Panc1 (cell line): ENCODE measurements around the gene GNAO1. TPM values are rescaled to one million over a fixed set of nuclear protein-coding genes. Genes with fewer than 3 reads are reported as not detected.
A peak's percentile ranks its signal among the peaks of the same experiment; 100 is the strongest.

ENCODE experiments used
- ATAC-seq: fragments of 200-7000 bp; cut with Tn5 transposase; 2 replicates; pipeline ENCODE4 v1.9.1; 2020; ENCODE audit warnings: mild to moderate bottlenecking, moderate library complexity
- BruUV-seq: library from RNA; stranded (reverse); fragments of 400-500 nt; replicated peaks from 2 replicates; lab custom pipeline; 2021; lab: Mats Ljungman, UMichigan
- CTCF ChIA-PET: fragments of 300-600 bp; sonication (Branson Sonifier 250); formaldehyde crosslinking; loops from one replicate; lab custom pipeline; 2022; ENCODE audit warnings: antibody characterized with exemption; lab: Charles Lee
- POLR2A ChIA-PET: fragments of 300-600 bp; sonication (Branson Sonifier 250); formaldehyde crosslinking; loops from one replicate; lab custom pipeline; 2022; ENCODE audit warnings: antibody characterized with exemption; lab: Charles Lee
- DNase-seq: peaks from one replicate; pipeline ENCODE4 v3.0.0-alpha.2; 2010; ENCODE audit warnings: low read depth, low spot score
- H3K27ac ChIP-seq: 2 replicates; pipeline ENCODE4 v1.5.1; 2011; ENCODE audit warnings: mild to moderate bottlenecking, low read length, inconsistent platforms
- H3K27me3 ChIP-seq: fragments of 200-500 bp; sonication (Bioruptor generic); 2 replicates; pipeline ENCODE4 v1.6.0; 2014; ENCODE audit warnings: low read length, inconsistent platforms; ENCODE audit not compliant: control insufficient read depth, insufficient read depth
- H3K36me3 ChIP-seq: fragments of 200-500 bp; sonication (Bioruptor generic); 2 replicates; pipeline ENCODE4 v1.5.1; 2014; ENCODE audit warnings: inconsistent platforms, mild to moderate bottlenecking, low read length, moderate library complexity; ENCODE audit not compliant: control insufficient read depth, insufficient read depth
- H3K4me1 ChIP-seq: 2 replicates; pipeline ENCODE4 v1.5.1; 2011; ENCODE audit warnings: inconsistent platforms, mild to moderate bottlenecking, low read length, moderate library complexity; ENCODE audit not compliant: control insufficient read depth, insufficient read depth
- H3K4me3 ChIP-seq, 2 experiments: 2 replicates each; pipeline ENCODE4 v1.5.1; 2011 to 2012; ENCODE audit warnings: low read depth in 2 of 2, low read length in 2 of 2, mild to moderate bottlenecking in 2 of 2, inconsistent platforms in 1 of 2, moderate library complexity in 1 of 2
- H3K9me3 ChIP-seq: fragments of 200-500 bp; sonication (Bioruptor generic); 2 replicates; pipeline ENCODE4 v1.5.1; 2014; ENCODE audit warnings: low read depth, mild to moderate bottlenecking, inconsistent platforms, low read length, moderate library complexity; ENCODE audit not compliant: control insufficient read depth, insufficient read depth
- CTCF ChIP-seq: fragments of 450-650 bp; IDR thresholded peaks from 2 replicates; pipeline ENCODE4 v1.5.1; 2017; ENCODE audit warnings: mild to moderate bottlenecking
- POLR2AphosphoS5 ChIP-seq: IDR thresholded peaks from 2 replicates; pipeline ENCODE4 v1.6.1; 2012; ENCODE audit warnings: mild to moderate bottlenecking, low read depth, low read length, moderate library complexity
- REST ChIP-seq, 2 experiments: IDR thresholded peaks; 2 replicates each; pipeline ENCODE4 v1.6.1; 2011 to 2012; ENCODE audit warnings: low read depth in 2 of 2, control low read depth in 1 of 2, low read length in 1 of 2, mild to moderate bottlenecking in 1 of 2, moderate library complexity in 1 of 2; ENCODE audit not compliant: insufficient read depth in 1 of 2
- SIN3A ChIP-seq: IDR thresholded peaks from 2 replicates; pipeline ENCODE4 v1.6.1; 2012; ENCODE audit warnings: low read depth, mild to moderate bottlenecking, low read length, moderate library complexity, borderline replicate concordance; ENCODE audit not compliant: insufficient read depth
- TCF7L2 ChIP-seq: IDR thresholded peaks from 2 replicates; pipeline ENCODE4 v1.6.1; 2011; ENCODE audit warnings: mild to moderate bottlenecking, low read depth, low read length, inconsistent platforms
- in situ Hi-C: cut with HindIII; loops from 2 replicates; pipeline ENCODE4 v1.10.0; 2016; ENCODE audit warnings: low sequenced_read_pairs, low pct_unique_long_range_greater_than_20kb
- intact Hi-C: fragments of 100-400 bp; cut with micrococcal nuclease; formaldehyde crosslinking; loops from one replicate; pipeline ENCODE4 v1.10.0; 2022; ENCODE audit not compliant: unreplicated experiment
- total RNA-seq: library from RNA; stranded (reverse); gene quantifications from one replicate; pipeline ENCODE4 v1.2.1, GENCODE V29; 2021; ENCODE audit not compliant: unreplicated experiment

The GNAO1 gene
- total RNA-seq, 1 experiment from 2014 or later, result 33.4 TPM

GRCh38 chr16:56198006-56198754 is 6.9 kb downstream of the GNAO1 start:
- Histone ChIP-seq H3K27ac (peak overlapping the region; percentile 48; the same call in 1 of the 2 replicates), H3K4me3 (no peak overlapping the region), H3K9me3 (no peaks in the 10 kb centered on the region), H3K36me3 (no peaks in the 10 kb centered on the region), H3K27me3 (no peaks in the 10 kb centered on the region), H3K4me1 (peaks cover 7% of the 10 kb centered on the region; the same call in 1 of the 2 replicates)
- DNase-seq (no peak), ATAC-seq (no peak)
- TF ChIP-seq REST (IDR thresholded peaks at IDR 0.05; ENCODE audit: insufficient read depth in 1 of 2, low read depth in 2 of 2, low read length in 1 of 2) (no peak), SIN3A (no peak), POLR2AphosphoS5 (no peak), CTCF (no peak), TCF7L2 (no peak)
- in situ Hi-C loops (no loop called here), intact Hi-C loops (no loop called here)
- BruUV-seq, result no TSS peak
- CTCF ChIA-PET, result no interaction called here
- POLR2A ChIA-PET, result no interaction called here

- ChIA-PET CTCF (no interaction called here), POLR2A (no interaction called here)
- intact Hi-C loops (no loop called here), in situ Hi-C loops (no loop called here)
- Histone ChIP-seq H3K4me1 (peaks cover 7% of the 10 kb centered on the region; the same call in 1 of the 2 replicates), H3K36me3 (no peaks in the 10 kb centered on the region), H3K27ac (no peak overlapping the region; the same call in 1 of the 2 replicates), H3K9me3 (no peaks in the 10 kb centered on the region), H3K27me3 (no peaks in the 10 kb centered on the region), H3K4me3 (no peak overlapping the region)
- TF ChIP-seq CTCF (no peak), REST (IDR thresholded peaks at IDR 0.05; ENCODE audit: insufficient read depth in 1 of 2, low read depth in 2 of 2, low read length in 1 of 2) (no peak), POLR2AphosphoS5 (no peak), SIN3A (no peak), TCF7L2 (no peak)
- ATAC-seq (no peak), DNase-seq (no peak)
- no TSS peak for BruUV-seq
These were observed 7.4 kb downstream of the GNAO1 start for GRCh38 chr16:56198755-56199114.
